Measurements from ENCODE around the gene RALGDS. TPM values are rescaled to one million over a fixed set of nuclear protein-coding genes. Genes with fewer than 3 reads are reported as not detected.

The RALGDS gene
- total and polyA plus RNA-seq, 2 experiments from 2014 or later = 8.6 to 20.3 TPM

- ATAC-seq = no peak
- no peak overlapping the region for H3K27ac ChIP-seq (ENCODE audit: low read depth)
- Mint-ChIP-seq H3K4me3 (no peak overlapping the region), H3K36me3 (ENCODE audit: low read depth) (no peaks in the 10 kb centered on the region), H3K4me1 (peaks cover 13% of the 10 kb centered on the region), H3K9me3 (no peaks in the 10 kb centered on the region), H3K27me3 (ENCODE audit: insufficient read depth, low read depth, poor library complexity) (peaks cover 3% of the 10 kb centered on the region), H3K27ac (no peak overlapping the region)
- TF ChIP-seq ZNF462 (CRISPR knock-in tag; IDR thresholded peaks at IDR 0.05) = no peak
- TF ChIP-seq, protein P1, sequence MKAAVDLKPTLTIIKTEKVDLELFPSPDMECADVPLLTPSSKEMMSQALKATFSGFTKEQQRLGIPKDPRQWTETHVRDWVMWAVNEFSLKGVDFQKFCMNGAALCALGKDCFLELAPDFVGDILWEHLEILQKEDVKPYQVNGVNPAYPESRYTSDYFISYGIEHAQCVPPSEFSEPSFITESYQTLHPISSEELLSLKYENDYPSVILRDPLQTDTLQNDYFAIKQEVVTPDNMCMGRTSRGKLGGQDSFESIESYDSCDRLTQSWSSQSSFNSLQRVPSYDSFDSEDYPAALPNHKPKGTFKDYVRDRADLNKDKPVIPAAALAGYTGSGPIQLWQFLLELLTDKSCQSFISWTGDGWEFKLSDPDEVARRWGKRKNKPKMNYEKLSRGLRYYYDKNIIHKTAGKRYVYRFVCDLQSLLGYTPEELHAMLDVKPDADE (IDR thresholded peaks at IDR 0.05) = no peak
- no peak for TF ChIP-seq CREB1 (CRISPR knock-in tag; IDR thresholded peaks at IDR 0.05; ENCODE audit: low read depth)
- no peak for TF ChIP-seq EZH2 (IDR thresholded peaks at IDR 0.05; ENCODE audit: low read depth, unreplicated experiment)
- no peak for TF ChIP-seq POLR2AphosphoS5 (IDR thresholded peaks at IDR 0.05; ENCODE audit: low read depth)
- no peak for TF ChIP-seq NANOG (IDR thresholded peaks at IDR 0.05; ENCODE audit: borderline replicate concordance)
- TF ChIP-seq ZNF331 (CRISPR knock-in tag; IDR thresholded peaks at IDR 0.05; ENCODE audit: low read depth) = no peak
- TF ChIP-seq STAT1 (IDR thresholded peaks at IDR 0.05; ENCODE audit: unreplicated experiment) = no peak
- TF ChIP-seq JUNB (IDR thresholded peaks at IDR 0.05; ENCODE audit: unreplicated experiment) = no peak
- TF ChIP-seq, protein P2, sequence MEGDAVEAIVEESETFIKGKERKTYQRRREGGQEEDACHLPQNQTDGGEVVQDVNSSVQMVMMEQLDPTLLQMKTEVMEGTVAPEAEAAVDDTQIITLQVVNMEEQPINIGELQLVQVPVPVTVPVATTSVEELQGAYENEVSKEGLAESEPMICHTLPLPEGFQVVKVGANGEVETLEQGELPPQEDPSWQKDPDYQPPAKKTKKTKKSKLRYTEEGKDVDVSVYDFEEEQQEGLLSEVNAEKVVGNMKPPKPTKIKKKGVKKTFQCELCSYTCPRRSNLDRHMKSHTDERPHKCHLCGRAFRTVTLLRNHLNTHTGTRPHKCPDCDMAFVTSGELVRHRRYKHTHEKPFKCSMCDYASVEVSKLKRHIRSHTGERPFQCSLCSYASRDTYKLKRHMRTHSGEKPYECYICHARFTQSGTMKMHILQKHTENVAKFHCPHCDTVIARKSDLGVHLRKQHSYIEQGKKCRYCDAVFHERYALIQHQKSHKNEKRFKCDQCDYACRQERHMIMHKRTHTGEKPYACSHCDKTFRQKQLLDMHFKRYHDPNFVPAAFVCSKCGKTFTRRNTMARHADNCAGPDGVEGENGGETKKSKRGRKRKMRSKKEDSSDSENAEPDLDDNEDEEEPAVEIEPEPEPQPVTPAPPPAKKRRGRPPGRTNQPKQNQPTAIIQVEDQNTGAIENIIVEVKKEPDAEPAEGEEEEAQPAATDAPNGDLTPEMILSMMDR (conservative IDR thresholded peaks at IDR 0.05; ENCODE audit: low read depth in 2 of 2) = no peak
- TF ChIP-seq, protein P3, sequence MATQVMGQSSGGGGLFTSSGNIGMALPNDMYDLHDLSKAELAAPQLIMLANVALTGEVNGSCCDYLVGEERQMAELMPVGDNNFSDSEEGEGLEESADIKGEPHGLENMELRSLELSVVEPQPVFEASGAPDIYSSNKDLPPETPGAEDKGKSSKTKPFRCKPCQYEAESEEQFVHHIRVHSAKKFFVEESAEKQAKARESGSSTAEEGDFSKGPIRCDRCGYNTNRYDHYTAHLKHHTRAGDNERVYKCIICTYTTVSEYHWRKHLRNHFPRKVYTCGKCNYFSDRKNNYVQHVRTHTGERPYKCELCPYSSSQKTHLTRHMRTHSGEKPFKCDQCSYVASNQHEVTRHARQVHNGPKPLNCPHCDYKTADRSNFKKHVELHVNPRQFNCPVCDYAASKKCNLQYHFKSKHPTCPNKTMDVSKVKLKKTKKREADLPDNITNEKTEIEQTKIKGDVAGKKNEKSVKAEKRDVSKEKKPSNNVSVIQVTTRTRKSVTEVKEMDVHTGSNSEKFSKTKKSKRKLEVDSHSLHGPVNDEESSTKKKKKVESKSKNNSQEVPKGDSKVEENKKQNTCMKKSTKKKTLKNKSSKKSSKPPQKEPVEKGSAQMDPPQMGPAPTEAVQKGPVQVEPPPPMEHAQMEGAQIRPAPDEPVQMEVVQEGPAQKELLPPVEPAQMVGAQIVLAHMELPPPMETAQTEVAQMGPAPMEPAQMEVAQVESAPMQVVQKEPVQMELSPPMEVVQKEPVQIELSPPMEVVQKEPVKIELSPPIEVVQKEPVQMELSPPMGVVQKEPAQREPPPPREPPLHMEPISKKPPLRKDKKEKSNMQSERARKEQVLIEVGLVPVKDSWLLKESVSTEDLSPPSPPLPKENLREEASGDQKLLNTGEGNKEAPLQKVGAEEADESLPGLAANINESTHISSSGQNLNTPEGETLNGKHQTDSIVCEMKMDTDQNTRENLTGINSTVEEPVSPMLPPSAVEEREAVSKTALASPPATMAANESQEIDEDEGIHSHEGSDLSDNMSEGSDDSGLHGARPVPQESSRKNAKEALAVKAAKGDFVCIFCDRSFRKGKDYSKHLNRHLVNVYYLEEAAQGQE (IDR thresholded peaks at IDR 0.05; ENCODE audit: unreplicated experiment) = no peak
- TF ChIP-seq EZH2phosphoT487 (IDR thresholded peaks at IDR 0.05; ENCODE audit: unreplicated experiment) = no peak
- TF ChIP-seq ZNF114 (CRISPR knock-in tag; IDR thresholded peaks at IDR 0.05) = no peak
- H3K79me2 ChIP-seq (replicated peaks; ENCODE audit: insufficient read depth) = no peaks in the 10 kb centered on the region
- no peak for DNase-seq (ENCODE audit: low spot score)
- no peak overlapping the region for H2AFZ ChIP-seq
- H3K9me2 ChIP-seq (ENCODE audit: insufficient read depth) = no peaks in the 10 kb centered on the region
- H3K4me2 ChIP-seq = no peak overlapping the region
- no peaks in the 10 kb centered on the region for H3K27me3 ChIP-seq (ENCODE audit: insufficient read depth)
- no peaks in the 10 kb centered on the region for H3K36me3 ChIP-seq (ENCODE audit: insufficient read depth)
- no peaks in the 10 kb centered on the region for H4K20me1 ChIP-seq (replicated peaks; ENCODE audit: insufficient read depth)
- no peaks in the 10 kb centered on the region for H3F3A ChIP-seq (replicated peaks; ENCODE audit: low read depth)
- H3K4me3 ChIP-seq = no peak overlapping the region
- H3K4me1 ChIP-seq (ENCODE audit: insufficient read depth) = peaks cover 7% of the 10 kb centered on the region
Observed at GRCh38 chr9:133065070-133065388, 56.0 kb downstream of the RALGDS start.
